BLaER1 treated with 17β-estradiol and CSF1 and Interleukin-3, amounts not matched to agents 10 nM and 100 nM (cell line): ENCODE measurements around the gene SORCS2.

Source experiments
- H3K27ac ChIP-seq, 11 experiments: shearing (Covaris generic); formaldehyde crosslinking; 2 replicates each; pipeline ENCODE4 v1.8.1; 2022
- H3K27me3 ChIP-seq, 11 experiments: shearing (Covaris generic); formaldehyde crosslinking; 2 replicates each; pipeline ENCODE4 v1.8.1; 2022
- H3K36me3 ChIP-seq, 11 experiments: shearing (Covaris generic); formaldehyde crosslinking; 2 replicates each; pipeline ENCODE4 v1.8.1; 2022
- H3K4me1 ChIP-seq, 10 experiments: shearing (Covaris generic); formaldehyde crosslinking; 2 replicates each; pipeline ENCODE4 v1.8.1; 2022
- H3K4me2 ChIP-seq, 11 experiments: shearing (Covaris generic); formaldehyde crosslinking; 2 replicates each; pipeline ENCODE4 v1.8.1; 2022
- H3K4me3 ChIP-seq, 10 experiments: shearing (Covaris generic); formaldehyde crosslinking; 2 replicates each; pipeline ENCODE4 v1.8.1; 2022
- H3K9ac ChIP-seq, 11 experiments: shearing (Covaris generic); formaldehyde crosslinking; 2 replicates each; pipeline ENCODE4 v1.8.1; 2022
- H3K9me3 ChIP-seq, 11 experiments: shearing (Covaris generic); formaldehyde crosslinking; replicated peaks in 1 of 11; 2 replicates each; pipeline ENCODE4 v1.8.1; 2022
- H4K20me1 ChIP-seq, 11 experiments: shearing (Covaris generic); formaldehyde crosslinking; 2 replicates each; pipeline ENCODE4 v1.8.1; 2022
- Cebpa-rat ChIP-seq, 11 experiments: shearing (Covaris generic); IDR thresholded peaks; 2 replicates each; pipeline ENCODE4 v1.8.1; 2022

Gene SORCS2

GRCh38 chr4:7786517-7786916 lies 594.2 kb downstream of the SORCS2 start:
- H3K9ac ChIP-seq, result no peak overlapping the region
- no peak for TF ChIP-seq Cebpa-rat (IDR thresholded peaks at IDR 0.05)
- H3K27me3 ChIP-seq, result no peaks in the 10 kb centered on the region
- H3K36me3 ChIP-seq, result peaks cover 0 to 27% (median 0%) of the 10 kb centered on the region in 11 experiments; a peak in 5 of 22 replicates
- no peaks in the 10 kb centered on the region for H3K9me3 ChIP-seq
- peaks cover 24 to 46% (median 39%) of the 10 kb centered on the region in 10 experiments for H3K4me1 ChIP-seq
- no peak overlapping the region for H3K4me3 ChIP-seq
- H3K4me2 ChIP-seq, result 0 out of 22 replicates have a peak overlapping the region, but pooled peaks of 1 of the 11 experiments have one; percentile 9
- H4K20me1 ChIP-seq, result no peaks in the 10 kb centered on the region
- no peak overlapping the region for H3K27ac ChIP-seq

DNA sequence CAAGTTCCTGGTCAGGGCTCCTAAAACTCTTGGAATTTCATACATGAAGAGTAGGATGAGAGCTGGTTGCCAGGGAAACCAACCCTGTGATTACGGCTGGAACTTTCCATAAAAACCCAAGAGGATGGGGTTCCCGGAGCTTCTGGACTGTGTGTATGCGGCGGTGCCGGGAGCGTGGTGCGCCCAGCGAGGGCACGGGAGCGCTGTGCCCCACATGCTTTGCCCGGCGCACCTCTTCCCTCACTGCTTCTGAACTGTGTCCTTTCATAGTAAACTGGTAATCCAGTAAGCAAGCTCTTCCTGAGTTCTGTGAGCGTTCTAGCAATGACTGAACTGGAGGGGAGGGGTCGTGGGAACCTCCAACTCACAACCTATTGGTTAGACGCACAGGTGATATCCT lies 594.7 kb downstream of the SORCS2 start:
- H3K36me3 ChIP-seq, result peaks cover 0 to 31% (median 3%) of the 10 kb centered on the region in 11 experiments; a peak in 6 of 22 replicates
- H3K27me3 ChIP-seq, result no peaks in the 10 kb centered on the region
- TF ChIP-seq Cebpa-rat (IDR thresholded peaks at IDR 0.05), result no peak

DNA sequence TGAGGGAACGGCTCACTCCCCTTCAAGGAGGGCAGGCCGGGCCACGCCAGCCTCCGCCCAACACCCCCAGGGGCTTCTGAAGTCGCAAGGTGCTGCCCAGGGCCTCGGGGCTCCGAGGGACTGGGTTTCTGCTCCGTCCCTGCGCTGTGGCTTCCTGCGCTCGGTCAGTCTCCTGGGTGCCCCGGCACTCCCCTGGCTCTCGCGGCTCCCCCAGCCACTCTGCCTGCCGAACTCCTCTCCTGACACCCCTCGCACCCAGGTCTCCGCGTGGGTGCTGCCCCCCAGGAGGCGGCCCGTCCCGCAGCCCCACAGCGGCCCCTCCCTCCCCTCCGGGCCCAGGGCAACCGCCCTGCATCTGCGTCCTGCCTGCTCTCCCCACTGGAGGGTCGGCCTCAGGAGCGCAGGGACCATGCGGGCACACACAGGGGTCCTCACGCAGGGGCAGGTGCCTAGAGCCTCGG lies 595.4 kb downstream of the SORCS2 start:
- Histone ChIP-seq H3K27ac (no peak overlapping the region), H3K4me3 (no peak overlapping the region)

More for the DNA sequence above, 594.7 kb downstream of the SORCS2 start:
- Histone ChIP-seq H3K4me1 (peaks cover 19 to 41% (median 33%) of the 10 kb centered on the region in 10 experiments), H3K4me3 (no peak overlapping the region), H3K9ac (no peak overlapping the region), H4K20me1 (no peaks in the 10 kb centered on the region), H3K4me2 (no peak overlapping the region), H3K9me3 (no peaks in the 10 kb centered on the region), H3K27ac (no peak overlapping the region)

DNA sequence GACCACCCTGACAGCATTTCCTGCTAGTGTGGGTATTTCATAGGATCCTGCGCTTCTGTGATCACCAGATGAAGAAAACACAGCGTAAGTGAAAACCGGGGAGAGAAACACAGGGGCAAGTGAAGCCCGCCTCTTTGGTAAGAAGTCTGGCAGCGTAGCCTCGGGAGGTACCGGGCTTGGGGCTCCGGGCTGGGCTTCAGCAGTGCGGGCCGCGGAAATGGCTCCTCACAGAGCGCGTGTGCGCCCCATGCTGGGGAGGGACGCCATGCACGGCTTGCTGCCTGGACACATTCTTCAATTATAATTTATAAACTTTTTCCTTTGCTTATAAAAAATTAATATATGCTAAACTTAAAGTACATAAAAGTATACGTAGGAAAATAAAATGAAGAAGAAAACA lies 595.9 kb downstream of the SORCS2 start:
- H3K36me3 ChIP-seq, result peaks cover 0 to 33% (median 3%) of the 10 kb centered on the region in 11 experiments; a peak in 6 of 22 replicates
- no peak overlapping the region for H3K27ac ChIP-seq
- no peaks in the 10 kb centered on the region for H3K9me3 ChIP-seq
- no peaks in the 10 kb centered on the region for H3K27me3 ChIP-seq
- H3K4me1 ChIP-seq, result peaks cover 12 to 35% (median 32%) of the 10 kb centered on the region in 10 experiments
- no peaks in the 10 kb centered on the region for H4K20me1 ChIP-seq
- H3K9ac ChIP-seq, result no peak overlapping the region
- TF ChIP-seq Cebpa-rat (IDR thresholded peaks at IDR 0.05), result no peak
- H3K4me3 ChIP-seq, result no peak overlapping the region
- H3K4me2 ChIP-seq, result no peak overlapping the region

More for the DNA sequence above, 595.4 kb downstream of the SORCS2 start:
- no peak overlapping the region for H3K4me2 ChIP-seq
- TF ChIP-seq Cebpa-rat (IDR thresholded peaks at IDR 0.05), result no peak
- no peaks in the 10 kb centered on the region for H4K20me1 ChIP-seq
- H3K9ac ChIP-seq, result no peak overlapping the region
- peaks cover 12 to 35% (median 32%) of the 10 kb centered on the region in 10 experiments for H3K4me1 ChIP-seq
- no peaks in the 10 kb centered on the region for H3K27me3 ChIP-seq
- peaks cover 0 to 33% (median 3%) of the 10 kb centered on the region in 11 experiments; a peak in 6 of 22 replicates for H3K36me3 ChIP-seq
- no peaks in the 10 kb centered on the region for H3K9me3 ChIP-seq

DNA sequence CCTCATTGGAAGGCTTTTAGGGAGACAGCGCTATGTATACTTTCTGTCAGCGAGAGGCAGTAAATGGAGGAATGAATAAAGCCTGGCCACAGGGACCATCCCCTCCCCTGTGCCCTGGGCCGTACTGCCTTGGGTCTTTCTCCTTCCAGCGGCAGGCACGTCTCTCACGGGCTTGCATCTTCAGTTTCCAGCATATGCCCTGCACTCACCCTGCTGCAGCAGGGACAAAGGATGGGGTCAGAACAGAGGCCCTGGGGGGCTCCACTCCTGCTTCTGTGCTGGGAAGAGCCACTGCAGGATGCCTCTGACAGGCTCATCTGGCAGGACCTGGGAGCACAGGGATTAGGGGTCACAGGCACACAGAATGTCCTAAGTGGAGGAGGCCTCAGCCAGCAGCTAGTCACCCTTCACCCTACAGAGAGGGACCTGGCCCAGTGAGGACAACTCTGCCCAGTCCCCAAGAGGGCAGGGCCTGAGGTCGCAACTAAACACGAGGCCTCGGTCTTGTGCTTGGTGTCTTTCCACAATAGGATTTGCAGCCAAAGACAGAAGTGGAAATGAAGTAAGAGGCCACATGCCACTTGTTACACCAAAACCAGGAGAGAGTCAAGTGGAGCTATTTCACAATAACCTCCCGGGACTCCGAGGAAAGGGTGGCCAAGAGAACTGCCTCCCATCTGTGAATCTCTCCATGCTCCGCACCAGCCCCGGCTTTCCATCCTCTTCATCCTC lies 596.5 kb downstream of the SORCS2 start:
- TF ChIP-seq Cebpa-rat (IDR thresholded peaks at IDR 0.05), result peak in 1 of 11 experiments; percentile 59; a peak in 1 of 22 replicates
- Histone ChIP-seq H3K27me3 (no peaks in the 10 kb centered on the region), H3K9me3 (no peaks in the 10 kb centered on the region), H3K9ac (no peak overlapping the region), H3K36me3 (peaks cover 0 to 33% (median 3%) of the 10 kb centered on the region in 11 experiments; a peak in 6 of 22 replicates), H3K4me3 (no peak overlapping the region), H3K4me1 (peaks cover 12 to 35% (median 32%) of the 10 kb centered on the region in 10 experiments; a peak in 19 of 20 replicates), H4K20me1 (no peaks in the 10 kb centered on the region), H3K4me2 (0 out of 22 replicates have a peak overlapping the region, but pooled peaks of 1 of the 11 experiments have one; percentile 10), H3K27ac (no peak overlapping the region)

DNA sequence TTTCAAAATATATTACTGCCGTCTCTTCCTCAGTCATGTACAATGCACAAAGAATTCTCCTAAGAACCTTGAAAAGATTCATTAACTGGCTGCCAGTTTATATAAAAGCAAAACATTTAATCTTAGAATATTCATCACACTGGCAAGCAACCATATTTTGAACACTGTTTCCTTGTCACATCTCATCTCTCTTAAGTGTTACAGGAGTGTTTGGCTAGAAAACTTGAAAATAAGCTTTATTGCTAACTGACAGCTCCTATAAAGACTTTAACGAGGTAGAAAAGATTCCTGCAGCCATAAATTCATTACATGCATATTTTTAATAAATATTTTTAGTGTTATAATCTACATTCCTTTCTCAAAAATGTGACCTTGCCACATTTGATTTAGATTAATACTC lies 597.7 kb downstream of the SORCS2 start:
- no peak for TF ChIP-seq Cebpa-rat (IDR thresholded peaks at IDR 0.05)
- Histone ChIP-seq H3K27ac (no peak overlapping the region), H3K9me3 (no peaks in the 10 kb centered on the region)

GRCh38 chr4:7790999-7791398 lies 598.7 kb downstream of the SORCS2 start:
- Histone ChIP-seq H3K9ac (no peak overlapping the region), H3K4me3 (no peak overlapping the region), H3K36me3 (peaks cover 0 to 14% (median 0%) of the 10 kb centered on the region in 11 experiments; a peak in 3 of 22 replicates), H3K9me3 (no peaks in the 10 kb centered on the region), H3K27me3 (no peaks in the 10 kb centered on the region), H3K27ac (no peak overlapping the region), H4K20me1 (no peaks in the 10 kb centered on the region), H3K4me2 (no peak overlapping the region), H3K4me1 (peaks cover 11 to 24% (median 18%) of the 10 kb centered on the region in 10 experiments; a peak in 19 of 20 replicates)
- no peak for TF ChIP-seq Cebpa-rat (IDR thresholded peaks at IDR 0.05)

More for the DNA sequence above, 597.7 kb downstream of the SORCS2 start:
- Histone ChIP-seq H3K4me2 (no peak overlapping the region), H3K4me1 (peaks cover 11 to 33% (median 25%) of the 10 kb centered on the region in 10 experiments; a peak in 19 of 20 replicates), H3K4me3 (no peak overlapping the region), H4K20me1 (no peaks in the 10 kb centered on the region), H3K27me3 (no peaks in the 10 kb centered on the region), H3K9ac (no peak overlapping the region), H3K36me3 (peaks cover 0 to 22% (median 0%) of the 10 kb centered on the region in 11 experiments; a peak in 5 of 22 replicates)
